Endothelial cell (in vitro differentiated cells): ENCODE measurements around the gene R3HCC1L. TPM values are rescaled to one million over a fixed set of nuclear protein-coding genes. Genes with fewer than 3 reads are reported as not detected.

Source experiments
- DNase-seq: peaks from one replicate; pipeline ENCODE4 v3.0.0; 2021; ENCODE audit warnings: low spot score
- H3K27ac Mint-ChIP-seq: one replicate; pipeline ENCODE4 v1.8.0; 2021; ENCODE audit warnings: mixed read lengths, inconsistent platforms; ENCODE audit not compliant: unreplicated experiment
- H3K27me3 Mint-ChIP-seq: one replicate; pipeline ENCODE4 v1.8.0; 2021; ENCODE audit warnings: mild to moderate bottlenecking, moderate library complexity, mixed read lengths, inconsistent platforms; ENCODE audit not compliant: unreplicated experiment
- H3K36me3 Mint-ChIP-seq: one replicate; pipeline ENCODE4 v1.8.0; 2021; ENCODE audit warnings: mild to moderate bottlenecking, low read depth, mixed read lengths, inconsistent platforms; ENCODE audit not compliant: unreplicated experiment
- H3K4me1 Mint-ChIP-seq: one replicate; pipeline ENCODE4 v1.8.0; 2021; ENCODE audit warnings: mild to moderate bottlenecking, mixed read lengths, inconsistent platforms; ENCODE audit not compliant: unreplicated experiment
- H3K4me3 Mint-ChIP-seq: one replicate; pipeline ENCODE4 v1.8.0; 2021; ENCODE audit warnings: mild to moderate bottlenecking, mixed read lengths, inconsistent platforms; ENCODE audit not compliant: unreplicated experiment
- H3K9me3 Mint-ChIP-seq: one replicate; pipeline ENCODE4 v1.8.0; 2021; ENCODE audit warnings: mixed read lengths, inconsistent platforms; ENCODE audit not compliant: unreplicated experiment
- total RNA-seq: library from RNA; stranded (reverse); fragmentation: NEBNext Ultra II Directional; extraction: Animal tissue kit (Norgen Biotek cat#: 25700); gene quantifications from one replicate; pipeline ENCODE4 v1.2.1, GENCODE V29; 2021; ENCODE audit not compliant: unreplicated experiment
- TF ChIP-seq, protein P1 (sequence below): fragments of 200-600 bp; sonication (generic); IDR thresholded peaks from one replicate; pipeline ENCODE4 v1.5.0; 2021; ENCODE audit warnings: antibody characterized with exemption; ENCODE audit not compliant: unreplicated experiment

The R3HCC1L gene
- total RNA-seq, 1 donor from 2014 or later = 21.3 TPM

DNA sequence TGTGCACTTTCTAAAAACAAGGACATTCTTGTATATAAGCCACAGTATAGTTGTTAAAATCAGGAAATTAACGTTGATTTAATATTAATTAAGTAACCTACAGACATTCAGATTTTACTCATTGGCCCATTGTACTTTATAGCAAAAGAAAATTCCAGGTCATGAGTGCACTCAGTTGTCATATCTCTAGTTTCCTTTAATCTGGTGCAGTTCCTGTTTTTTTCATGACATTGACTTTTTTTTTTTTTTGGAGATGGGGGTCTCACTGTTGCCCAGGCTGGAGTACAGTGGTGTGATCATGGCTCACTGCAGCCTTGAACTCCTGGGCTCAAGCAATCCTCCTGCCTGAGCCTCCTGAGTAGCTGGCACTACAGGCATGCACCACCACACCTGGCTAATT lies 24.1 kb downstream of the R3HCC1L start:
- Mint-ChIP-seq H3K27me3 (no peaks in the 10 kb centered on the region), H3K27ac (no peak overlapping the region), H3K36me3 (no peaks in the 10 kb centered on the region), H3K4me3 (no peak overlapping the region), H3K9me3 (no peaks in the 10 kb centered on the region), H3K4me1 (no peaks in the 10 kb centered on the region)
- no peak for DNase-seq
- TF ChIP-seq, protein P1, sequence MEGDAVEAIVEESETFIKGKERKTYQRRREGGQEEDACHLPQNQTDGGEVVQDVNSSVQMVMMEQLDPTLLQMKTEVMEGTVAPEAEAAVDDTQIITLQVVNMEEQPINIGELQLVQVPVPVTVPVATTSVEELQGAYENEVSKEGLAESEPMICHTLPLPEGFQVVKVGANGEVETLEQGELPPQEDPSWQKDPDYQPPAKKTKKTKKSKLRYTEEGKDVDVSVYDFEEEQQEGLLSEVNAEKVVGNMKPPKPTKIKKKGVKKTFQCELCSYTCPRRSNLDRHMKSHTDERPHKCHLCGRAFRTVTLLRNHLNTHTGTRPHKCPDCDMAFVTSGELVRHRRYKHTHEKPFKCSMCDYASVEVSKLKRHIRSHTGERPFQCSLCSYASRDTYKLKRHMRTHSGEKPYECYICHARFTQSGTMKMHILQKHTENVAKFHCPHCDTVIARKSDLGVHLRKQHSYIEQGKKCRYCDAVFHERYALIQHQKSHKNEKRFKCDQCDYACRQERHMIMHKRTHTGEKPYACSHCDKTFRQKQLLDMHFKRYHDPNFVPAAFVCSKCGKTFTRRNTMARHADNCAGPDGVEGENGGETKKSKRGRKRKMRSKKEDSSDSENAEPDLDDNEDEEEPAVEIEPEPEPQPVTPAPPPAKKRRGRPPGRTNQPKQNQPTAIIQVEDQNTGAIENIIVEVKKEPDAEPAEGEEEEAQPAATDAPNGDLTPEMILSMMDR = no peak

DNA sequence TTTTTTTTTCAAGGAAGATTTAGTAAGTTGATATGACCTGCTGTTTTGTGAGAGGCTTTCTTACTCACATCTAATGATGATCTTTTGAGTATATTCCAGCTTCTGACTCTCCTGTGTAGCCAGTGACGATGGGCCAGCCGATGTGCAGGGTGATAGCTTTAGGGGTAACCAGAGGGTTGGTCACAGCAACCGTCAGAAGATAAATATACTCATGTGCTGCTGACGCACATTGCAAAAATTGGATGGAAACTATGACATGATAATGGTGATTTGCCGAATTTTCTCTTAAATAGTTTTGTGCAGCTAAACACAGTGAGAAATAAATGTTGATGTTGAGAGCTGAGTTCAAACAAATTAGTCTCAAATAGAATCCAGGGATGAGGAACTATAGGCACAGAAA lies 29.5 kb downstream of the R3HCC1L start:
- no peaks in the 10 kb centered on the region for H3K4me1 Mint-ChIP-seq
- DNase-seq = no peak
- no peaks in the 10 kb centered on the region for H3K27me3 Mint-ChIP-seq
- peaks cover 5% of the 10 kb centered on the region for H3K36me3 Mint-ChIP-seq
- TF ChIP-seq, protein P1 = no peak
- no peaks in the 10 kb centered on the region for H3K9me3 Mint-ChIP-seq
- H3K4me3 Mint-ChIP-seq = no peak overlapping the region
- H3K27ac Mint-ChIP-seq = no peak overlapping the region

DNA sequence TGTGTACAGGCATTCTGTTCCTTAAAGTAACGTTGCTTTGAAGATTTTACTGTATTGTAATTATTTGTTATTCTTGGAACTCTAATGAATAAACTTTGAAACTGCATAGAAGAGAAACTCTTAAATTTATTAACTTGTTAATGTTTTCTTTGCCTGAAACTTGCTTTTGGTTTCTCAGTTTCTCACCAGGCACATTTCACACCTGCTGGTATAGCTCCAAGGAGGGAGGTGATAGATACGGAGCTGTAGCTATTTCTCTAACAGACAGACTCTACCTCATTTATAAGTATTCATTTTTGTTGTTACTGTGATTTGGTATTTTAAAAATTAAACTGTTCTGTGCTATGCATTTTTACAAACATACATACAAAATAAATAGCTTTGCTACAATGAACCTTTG lies 32.7 kb downstream of the R3HCC1L start:
- peaks cover 5% of the 10 kb centered on the region for H3K36me3 Mint-ChIP-seq
- TF ChIP-seq, protein P1 = no peak
- no peaks in the 10 kb centered on the region for H3K4me1 Mint-ChIP-seq
- DNase-seq = no peak
- no peak overlapping the region for H3K4me3 Mint-ChIP-seq
- H3K27me3 Mint-ChIP-seq = no peaks in the 10 kb centered on the region
- H3K27ac Mint-ChIP-seq = no peak overlapping the region
- H3K9me3 Mint-ChIP-seq = no peaks in the 10 kb centered on the region

DNA sequence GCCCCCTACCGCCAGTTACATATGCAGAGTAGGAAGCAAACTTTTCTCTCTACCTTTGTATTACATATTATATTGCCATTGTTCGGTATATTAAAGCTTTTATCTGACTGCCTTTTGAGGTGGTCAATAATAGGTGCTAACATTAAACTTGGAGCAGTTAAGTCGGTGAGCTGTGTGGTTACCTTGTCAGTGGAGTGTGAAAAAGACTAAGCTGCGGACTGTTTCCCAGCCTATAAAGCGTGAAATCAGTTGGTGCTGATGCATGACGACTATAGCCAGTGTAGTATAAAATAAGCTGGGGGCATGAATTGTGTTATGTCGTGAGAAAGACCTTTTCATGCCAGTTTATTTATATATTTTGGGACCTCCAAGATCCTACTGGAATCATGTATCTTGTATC lies 33.7 kb downstream of the R3HCC1L start:
- H3K4me1 Mint-ChIP-seq = peaks cover 2% of the 10 kb centered on the region
- H3K9me3 Mint-ChIP-seq = no peaks in the 10 kb centered on the region
- DNase-seq = no peak
- TF ChIP-seq, protein P1 = no peak
- H3K27me3 Mint-ChIP-seq = no peaks in the 10 kb centered on the region
- H3K27ac Mint-ChIP-seq = no peak overlapping the region
- H3K4me3 Mint-ChIP-seq = no peak overlapping the region
- peaks cover 5% of the 10 kb centered on the region for H3K36me3 Mint-ChIP-seq

DNA sequence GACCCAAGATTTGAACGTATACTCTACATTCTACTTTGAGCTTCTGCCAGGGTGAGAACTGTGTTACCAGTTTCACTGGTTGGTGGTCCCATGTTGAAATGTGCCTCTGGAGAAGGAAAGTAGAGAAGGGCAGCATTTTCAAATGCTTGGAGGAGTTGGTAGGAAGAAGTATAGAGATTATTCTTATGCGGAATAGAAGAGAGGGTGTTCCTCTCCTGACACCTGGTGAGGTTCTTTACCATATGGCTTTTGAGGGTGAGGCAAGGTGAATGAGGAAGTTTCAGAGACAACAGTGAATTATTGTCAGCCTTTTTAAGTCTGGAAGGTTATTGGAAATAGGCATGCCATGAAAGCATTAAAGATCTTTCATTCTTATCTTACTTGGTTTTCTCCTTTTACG lies 34.3 kb downstream of the R3HCC1L start:
- Mint-ChIP-seq H3K4me1 (peaks cover 4% of the 10 kb centered on the region), H3K4me3 (no peak overlapping the region), H3K9me3 (no peaks in the 10 kb centered on the region), H3K36me3 (peaks cover 5% of the 10 kb centered on the region), H3K27ac (no peak overlapping the region), H3K27me3 (no peaks in the 10 kb centered on the region)
- TF ChIP-seq, protein P1 = no peak
- DNase-seq = no peak
